ENCODE data around the gene WDR13.
A peak's percentile ranks its signal among the peaks of the same experiment; 100 is the strongest.
"Not testable (repeated sequence)": the region's sequence is repeated elsewhere in the genome, so short reads cannot be mapped to it uniquely, and the experiment has no call there.

Gene WDR13

DNA sequence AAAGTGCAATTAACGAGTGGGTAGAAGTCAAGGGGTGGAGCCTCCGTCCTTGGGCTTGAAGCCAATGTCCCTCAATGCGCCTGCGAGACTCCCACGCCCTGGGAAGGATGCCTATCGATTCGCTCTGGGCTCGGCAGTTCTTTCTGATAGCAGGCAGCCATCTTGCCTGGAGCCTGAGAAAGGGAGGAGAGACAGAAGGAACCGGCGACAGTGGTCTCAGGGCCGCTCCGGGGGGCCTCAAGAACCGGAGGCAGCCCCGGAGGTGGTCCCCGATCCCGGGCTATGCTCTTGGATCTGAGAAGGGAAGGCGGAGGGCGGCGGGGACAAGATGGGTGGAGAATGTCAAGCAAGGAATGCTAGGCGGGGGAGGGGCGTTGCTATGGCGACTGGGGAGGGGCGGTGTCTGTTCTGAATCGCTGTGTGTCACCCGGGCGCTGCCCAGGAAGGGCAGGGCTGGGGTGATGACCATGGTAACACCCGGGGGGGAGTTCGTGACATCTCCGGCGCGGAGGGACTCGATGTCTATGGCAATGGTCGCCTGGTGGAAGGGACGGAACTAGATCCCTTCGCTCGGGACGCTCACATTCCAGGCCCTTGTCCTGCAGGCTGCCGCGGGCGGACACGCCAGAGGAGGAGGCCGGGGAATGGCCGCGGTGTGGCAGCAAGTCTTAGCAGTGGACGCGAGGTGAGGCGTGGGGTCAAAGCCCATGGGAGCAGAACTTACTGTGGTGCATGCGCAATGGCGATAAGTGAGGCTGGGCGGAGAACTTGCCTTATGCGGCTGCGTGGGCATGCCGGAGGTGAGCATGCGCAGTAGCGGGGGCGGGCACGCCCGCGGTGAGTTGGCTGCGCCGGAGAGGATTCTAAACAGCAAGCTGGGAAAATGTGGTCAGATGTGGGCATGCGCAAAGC is at the start of gene WDR13:
TSS of gene WDR13 (plus strand) at position 140 of the 912 bp plus-strand sequence. CDS start at position 645, 505 bp downstream.
- peak; percentile 79 to 84 (median 82) for DNase-seq (ENCODE audit: low read depth in 2 of 3, low spot score in 1 of 3)

DNA sequence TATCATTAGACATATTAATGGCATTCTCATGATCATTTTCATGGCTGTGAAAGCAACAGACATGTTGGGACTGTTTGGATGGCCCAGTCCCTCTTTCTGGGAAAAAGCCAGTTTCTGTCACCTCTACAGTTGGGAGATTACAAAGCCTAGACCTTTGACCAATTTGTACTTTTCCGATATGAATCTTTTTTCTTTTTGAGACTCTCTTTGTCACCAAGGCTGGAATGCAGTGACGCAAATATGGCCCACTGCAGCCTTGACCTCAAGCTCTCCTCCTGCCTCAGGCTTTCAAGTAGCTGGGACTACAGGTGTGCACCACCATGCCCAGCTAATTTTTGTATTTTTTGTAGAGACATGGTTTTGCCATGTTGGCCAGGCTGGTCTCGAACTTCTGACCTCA is 48.4 kb upstream of the WDR13 start:
- no peak for DNase-seq (ENCODE audit: low read depth in 2 of 3, low spot score in 1 of 3)

DNA sequence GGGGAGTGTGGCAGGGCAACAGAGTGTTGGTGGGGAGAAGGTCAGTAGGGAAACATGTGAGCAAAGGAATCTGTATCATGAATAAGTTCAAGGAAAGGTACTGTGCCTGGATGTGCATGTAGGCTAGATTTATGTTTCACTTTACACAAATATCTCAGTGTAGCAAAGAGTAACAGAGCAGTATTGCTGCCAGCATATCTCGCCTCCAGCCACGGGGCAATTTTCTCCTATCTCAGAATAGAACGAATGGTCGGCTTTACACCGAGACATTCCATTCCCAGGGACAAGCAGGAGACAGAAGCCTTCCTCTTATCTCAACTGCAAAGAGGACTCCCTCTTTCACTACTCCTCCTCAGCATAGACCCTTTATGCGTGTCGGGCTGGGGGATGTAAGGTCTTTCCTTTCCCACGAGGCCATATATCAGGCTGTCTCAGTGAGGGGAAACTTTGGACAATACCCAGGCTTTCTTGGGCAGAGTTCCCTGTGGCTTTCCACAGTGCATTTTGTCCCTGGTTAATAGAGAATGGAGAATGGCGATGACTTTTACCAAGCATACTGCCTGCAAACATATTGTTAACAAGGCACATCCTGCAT is 41.5 kb upstream of the WDR13 start:
- DNase-seq (ENCODE audit: low read depth in 2 of 3, low spot score in 1 of 3), result not testable (repeated sequence)

DNA sequence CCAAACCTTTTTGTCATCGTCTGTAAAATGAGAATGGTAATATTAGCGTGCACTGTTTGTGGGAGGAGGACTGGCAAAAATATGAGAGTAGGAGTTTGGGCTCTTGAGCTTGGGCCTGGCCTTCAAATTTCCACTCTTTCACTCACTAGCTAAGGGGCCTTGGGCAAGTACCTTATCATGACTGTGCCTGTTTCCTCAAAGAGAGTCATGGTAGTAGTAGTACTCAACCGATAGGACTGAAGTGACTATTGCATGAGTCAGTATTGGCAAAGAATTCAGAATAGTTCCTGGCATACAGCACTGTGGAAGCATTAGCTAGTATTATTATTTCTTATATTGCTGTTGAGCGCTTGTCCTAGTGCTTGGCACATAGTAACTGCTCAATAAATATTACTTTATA is 39.0 kb upstream of the WDR13 start:
- no peak for DNase-seq (ENCODE audit: low read depth in 2 of 3, low spot score in 1 of 3)

DNA sequence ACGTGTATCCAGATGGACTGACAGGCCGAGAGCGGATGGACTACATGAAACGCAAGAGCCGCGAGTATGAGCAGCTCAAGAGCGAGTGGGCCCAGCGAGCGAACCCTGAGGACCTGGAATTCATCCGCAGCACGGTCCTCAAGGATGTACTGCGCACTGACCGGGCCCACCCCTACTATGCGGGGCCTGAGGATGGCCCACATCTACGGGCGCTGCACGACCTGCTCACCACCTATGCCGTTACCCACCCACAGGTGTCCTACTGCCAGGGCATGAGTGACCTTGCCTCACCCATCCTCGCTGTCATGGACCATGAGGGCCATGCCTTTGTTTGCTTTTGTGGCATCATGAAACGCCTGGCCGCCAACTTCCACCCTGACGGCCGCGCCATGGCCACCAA is 37.7 kb upstream of the WDR13 start:
- no peak for DNase-seq (ENCODE audit: low read depth in 2 of 3, low spot score in 1 of 3)

GRCh38 chrX:48560056-48560455 is 37.2 kb upstream of the WDR13 start:
- no peak for DNase-seq (ENCODE audit: low read depth in 2 of 3, low spot score in 1 of 3)

- DNase-seq (ENCODE audit: low read depth in 2 of 3, low spot score in 1 of 3), result no peak
Observed at GRCh38 chrX:48560681-48561080, 36.6 kb upstream of the WDR13 start.

GRCh38 chrX:48569958-48570357 is 27.3 kb upstream of the WDR13 start:
- DNase-seq (ENCODE audit: low read depth in 2 of 3, low spot score in 1 of 3), result peak in 1 of 3 donors; percentile 13

DNA sequence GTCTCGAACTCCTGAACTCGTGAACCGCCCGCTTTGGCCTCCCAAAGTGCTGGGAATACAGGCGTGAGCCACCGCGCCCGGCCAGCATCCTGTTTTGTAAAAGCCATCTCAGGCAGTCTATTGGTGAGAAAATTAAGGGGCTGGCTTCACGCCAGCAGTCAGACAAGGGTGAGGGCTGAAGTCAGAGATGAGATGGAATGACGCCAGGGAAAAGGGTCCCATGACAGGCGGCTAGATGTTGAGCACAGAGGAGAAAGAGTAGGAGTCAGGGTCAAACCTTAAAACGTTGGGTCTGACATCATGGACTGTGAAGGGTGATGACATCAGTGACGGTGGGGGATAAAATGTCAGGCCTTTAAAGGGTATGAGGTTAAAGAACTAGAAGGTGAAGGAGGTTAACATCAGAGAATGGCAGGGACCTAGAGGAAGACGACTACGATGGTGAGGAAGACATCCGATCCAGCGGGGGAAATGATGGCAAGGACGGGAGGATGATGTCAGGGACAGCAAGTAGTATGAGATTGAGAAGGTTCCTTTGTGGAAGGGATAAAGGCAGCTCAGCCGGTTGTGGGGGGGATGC is 23.5 kb upstream of the WDR13 start:
- peak in 1 of 3 donors; percentile 7 for DNase-seq (ENCODE audit: low read depth in 2 of 3, low spot score in 1 of 3)

DNA sequence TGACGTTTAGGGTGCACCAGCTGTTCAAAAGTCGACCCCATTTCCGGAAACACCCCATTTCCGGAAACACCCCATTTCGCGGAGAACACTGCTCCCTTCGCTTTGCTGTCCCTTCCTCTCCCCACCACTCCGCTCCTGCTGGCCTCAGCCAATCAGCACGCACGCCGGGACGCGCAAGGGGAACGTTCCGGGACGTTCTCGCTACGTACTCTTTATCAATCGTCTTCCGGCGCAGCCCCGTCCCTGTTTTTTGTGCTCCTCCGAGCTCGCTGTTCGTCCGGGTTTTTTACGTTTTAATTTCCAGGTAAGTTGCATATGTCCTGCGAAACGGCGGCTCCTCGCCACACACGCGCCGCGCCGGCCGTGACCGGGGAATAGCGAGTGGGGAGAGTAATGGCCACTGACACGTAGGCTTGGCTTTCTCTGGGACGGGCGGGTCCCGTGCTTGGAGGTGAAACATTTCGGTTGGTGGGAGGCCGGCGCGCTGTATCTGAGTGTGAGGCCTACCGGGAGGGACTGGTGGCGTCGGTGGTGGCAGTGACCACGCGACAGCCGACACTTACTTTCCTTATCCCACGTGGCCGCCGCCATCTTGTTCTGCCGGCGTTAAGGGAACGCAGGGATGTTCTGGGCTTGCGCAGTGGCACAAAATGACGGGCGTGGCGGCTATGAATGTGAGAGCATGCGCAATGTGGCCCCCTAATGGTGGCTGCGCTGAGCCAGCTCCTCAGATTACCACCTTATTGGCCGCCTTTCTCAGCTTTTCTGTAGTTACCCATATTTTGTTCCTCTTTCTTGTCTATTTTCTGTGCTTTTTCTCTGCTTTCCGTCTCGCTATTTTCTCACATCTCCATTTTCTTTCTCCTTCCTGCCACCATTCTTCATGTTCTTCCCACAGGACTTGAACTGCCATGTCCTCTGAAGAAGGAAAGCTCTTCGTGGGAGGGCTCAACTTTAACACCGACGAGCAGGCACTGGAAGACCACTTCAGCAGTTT is 22.7 kb upstream of the WDR13 start, which contains the start of gene RBM3:
TSS of gene RBM3 (plus strand) at position 215 of the 997 bp plus-strand sequence. CDS start at position 912, 697 bp downstream.
- DNase-seq (ENCODE audit: low read depth in 2 of 3, low spot score in 1 of 3), result peak; percentile 80 to 89 (median 85)

GRCh38 chrX:48575642-48576041 is 21.6 kb upstream of the WDR13 start:
- no peak for DNase-seq (ENCODE audit: low read depth in 2 of 3, low spot score in 1 of 3)

GRCh38 chrX:48576108-48576507 is 21.2 kb upstream of the WDR13 start:
- DNase-seq (ENCODE audit: low read depth in 2 of 3, low spot score in 1 of 3), result no peak

DNA sequence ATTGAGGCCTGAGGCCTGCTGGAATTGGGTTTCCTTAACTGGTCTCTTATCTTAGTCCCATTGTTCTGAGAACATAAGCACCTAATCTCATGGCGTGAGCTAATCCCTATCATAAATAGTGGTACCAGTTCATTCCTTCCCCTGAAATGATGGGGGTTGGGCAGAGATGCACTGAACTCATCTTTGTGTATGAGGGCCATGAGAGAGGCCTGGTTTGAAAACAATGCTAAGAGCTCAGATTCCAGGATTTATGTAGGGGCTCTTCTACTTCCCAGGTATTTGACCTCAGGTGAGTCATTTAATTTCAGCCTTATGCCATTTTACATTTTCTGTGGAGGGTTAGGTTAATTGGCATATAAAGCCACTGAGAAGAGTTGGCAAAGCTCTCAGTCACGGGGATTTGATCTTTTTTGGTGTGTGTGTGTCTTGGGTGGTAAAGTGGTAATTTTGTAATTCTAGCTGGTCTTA is 18.6 kb upstream of the WDR13 start:
- DNase-seq (ENCODE audit: low read depth in 2 of 3, low spot score in 1 of 3), result no peak

DNA sequence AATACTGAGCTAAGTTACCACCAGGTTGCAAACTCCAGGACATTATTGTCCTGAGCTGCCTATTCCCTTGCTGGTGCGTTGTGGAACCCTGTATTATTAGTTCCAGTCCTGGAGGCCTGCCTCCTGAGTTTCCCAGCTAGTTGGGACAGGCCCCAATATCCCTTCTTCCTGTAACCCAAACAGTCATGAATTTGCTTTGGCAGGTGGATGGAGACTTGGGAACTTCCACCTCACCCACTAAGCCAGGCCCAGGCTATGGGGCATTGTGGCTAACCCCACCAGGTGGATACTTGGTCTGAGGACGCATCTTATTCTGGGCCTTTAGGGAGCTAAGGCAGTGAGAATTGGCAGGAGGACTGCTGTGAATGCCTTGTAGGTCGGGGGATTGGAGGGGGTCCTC is 18.0 kb upstream of the WDR13 start:
- DNase-seq (ENCODE audit: low read depth in 2 of 3, low spot score in 1 of 3), result no peak

- no peak for DNase-seq (ENCODE audit: low read depth in 2 of 3, low spot score in 1 of 3)
Observed at GRCh38 chrX:48580662-48581061, 16.6 kb upstream of the WDR13 start.

GRCh38 chrX:48584698-48585097 is 12.6 kb upstream of the WDR13 start:
- no peak for DNase-seq (ENCODE audit: low read depth in 2 of 3, low spot score in 1 of 3)

DNA sequence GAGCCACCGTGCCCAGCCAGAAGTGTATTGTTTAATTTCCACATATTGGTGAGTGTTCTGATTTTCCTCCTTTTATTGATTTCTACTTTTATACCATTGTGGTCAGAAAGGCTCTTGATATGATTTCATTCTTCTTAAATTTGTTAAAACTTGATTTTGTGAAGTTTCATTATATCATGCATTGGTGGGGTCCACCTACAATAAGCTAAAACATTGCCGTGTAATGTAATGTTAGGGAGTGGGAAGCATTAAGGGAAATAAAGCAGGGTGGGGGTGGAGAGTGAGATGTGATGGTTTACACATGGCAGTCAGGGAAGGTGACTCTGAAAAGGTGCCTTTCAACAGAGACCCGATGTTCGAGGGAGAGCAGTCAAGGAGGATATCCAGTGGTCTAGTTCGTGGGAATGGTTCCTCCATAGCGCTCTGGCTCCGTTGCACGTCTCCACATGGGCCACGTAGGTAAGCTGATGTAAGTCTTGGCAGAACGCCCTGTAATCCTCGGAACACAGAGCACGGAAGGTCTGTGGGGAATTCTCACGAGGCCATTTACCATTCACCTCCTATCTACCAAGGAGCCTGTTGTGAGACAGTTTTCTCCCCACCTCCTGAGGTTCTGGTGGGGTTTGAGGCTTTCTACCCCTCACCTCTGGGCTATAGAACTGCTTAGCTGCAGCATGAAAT is 7.7 kb upstream of the WDR13 start:
- DNase-seq (ENCODE audit: low read depth in 2 of 3, low spot score in 1 of 3), result no peak

DNA sequence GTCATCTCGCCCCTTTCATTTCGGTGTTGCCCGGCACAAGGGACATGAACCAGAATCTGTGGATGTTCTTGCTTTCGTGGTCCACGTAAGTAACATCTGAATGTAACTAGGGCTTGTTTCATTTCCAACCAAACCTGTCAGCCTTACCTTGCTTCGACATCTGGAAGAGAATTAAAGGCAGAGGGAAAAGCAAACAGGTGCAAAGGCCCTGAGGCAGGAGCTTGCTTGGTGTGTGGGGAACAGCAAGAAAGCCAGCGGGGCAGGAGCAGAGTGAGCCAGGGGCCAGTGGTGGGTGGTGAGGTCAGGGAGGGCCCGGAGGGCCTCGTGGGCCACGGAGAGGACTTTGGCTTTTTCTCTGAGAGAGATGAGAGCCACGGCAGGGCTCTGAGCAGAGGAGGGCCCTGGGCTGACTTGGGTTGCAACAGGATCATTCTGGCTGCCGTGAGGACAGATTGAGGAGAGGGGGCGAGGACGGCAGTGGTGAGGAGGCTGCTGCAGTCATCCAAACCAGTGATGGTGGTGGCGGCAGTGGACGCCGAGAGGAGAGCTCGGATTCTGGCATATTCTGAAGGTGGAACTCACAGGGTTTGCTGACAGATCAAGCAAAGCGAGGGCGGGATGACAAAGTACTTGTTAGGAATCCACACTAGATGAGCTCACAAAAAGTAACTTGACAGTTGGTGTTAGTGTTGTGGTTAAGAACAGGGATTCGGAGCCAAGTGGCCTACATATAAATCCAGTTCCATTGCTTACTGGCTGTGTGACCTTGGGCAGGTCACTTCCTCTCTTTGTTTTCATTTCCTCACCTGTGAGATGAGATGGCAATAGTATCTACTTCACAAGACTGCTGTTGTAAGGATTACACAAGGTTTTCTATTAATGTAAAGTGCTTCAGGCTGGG is 6.8 kb upstream of the WDR13 start:
- no peak for DNase-seq (ENCODE audit: low read depth in 2 of 3, low spot score in 1 of 3)

DNA sequence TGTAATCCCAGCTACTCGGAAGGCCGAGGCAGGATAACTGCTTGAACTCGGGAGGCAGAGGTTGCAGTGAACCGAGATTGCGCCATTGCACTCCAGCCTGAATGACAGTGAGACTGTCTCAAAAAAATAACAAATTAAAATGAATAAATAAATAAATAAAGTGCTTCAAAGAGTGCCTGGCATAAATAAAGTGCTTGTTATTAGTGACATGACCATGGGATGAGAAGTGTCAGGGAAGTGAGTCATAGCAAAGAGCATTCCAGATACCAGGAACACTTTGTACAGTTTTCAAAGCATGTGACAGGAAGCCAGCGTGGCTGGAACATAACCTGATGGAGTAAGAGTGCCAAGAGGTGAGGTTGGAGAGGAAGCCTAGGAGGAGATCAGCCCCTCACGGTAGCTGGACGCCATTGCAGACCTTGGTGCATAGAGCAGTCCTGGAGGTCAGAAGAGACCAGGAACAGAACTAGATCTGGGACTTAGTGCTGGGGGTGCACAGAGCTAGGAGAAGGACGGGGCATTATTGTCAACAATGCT is 6.0 kb upstream of the WDR13 start:
- DNase-seq (ENCODE audit: low read depth in 2 of 3, low spot score in 1 of 3), result no peak
